Dermis blood vessel endothelial cell (primary cell): Measurements from ENCODE around the gene XPO1. TPM values are rescaled to one million over a fixed set of nuclear protein-coding genes. Genes with fewer than 3 reads are reported as not detected.

Source experiments
- DNase-seq: peaks from one replicate; pipeline ENCODE4 v3.0.0; 2010
- total RNA-seq: library from RNA; depleted of rRNA; stranded (reverse); fragments of >200 nt; gene quantifications from 2 replicates; pipeline ENCODE4 v1.2.3, GENCODE V29; 2014

XPO1 gene
- total RNA-seq, 1 donor from 2014 or later = 186 TPM

DNA sequence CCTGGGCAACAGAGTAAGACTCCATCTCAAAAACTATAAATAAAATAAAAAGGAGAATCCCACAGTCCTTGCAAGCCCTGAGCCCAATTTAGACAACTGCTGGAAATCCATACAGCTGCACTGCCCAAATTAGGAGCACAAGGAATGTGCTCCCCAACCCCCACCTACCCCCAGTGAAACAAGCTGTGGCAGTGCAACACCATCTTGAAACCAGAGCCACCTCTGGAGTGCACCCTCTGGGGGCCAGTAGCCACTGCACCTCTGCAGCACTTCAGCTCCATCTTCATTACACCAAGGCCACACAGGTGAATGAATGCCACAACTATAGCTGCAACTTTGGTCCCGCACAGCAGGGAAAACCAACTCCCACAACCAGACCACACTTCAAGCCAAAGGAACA lies 104.5 kb downstream of the XPO1 start:
- no peak for DNase-seq

DNA sequence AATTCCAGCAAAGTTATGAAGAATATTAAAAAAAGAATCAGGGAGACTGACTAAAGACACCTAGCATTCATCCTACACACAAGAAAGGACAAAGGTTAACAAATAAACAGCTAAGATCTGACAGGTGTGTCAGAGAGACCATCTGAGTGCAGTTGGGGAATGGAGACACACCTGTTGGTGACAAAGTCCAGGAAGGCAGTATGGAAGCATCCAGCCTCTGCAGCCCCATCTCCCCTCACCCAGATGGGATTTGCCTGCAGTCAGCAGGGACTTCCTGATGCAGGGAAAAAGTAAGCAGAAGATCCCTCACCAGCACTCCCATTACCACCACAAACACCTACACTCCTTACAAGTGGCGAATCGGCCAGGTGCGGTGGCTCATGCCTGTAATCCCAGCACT lies 105.2 kb downstream of the XPO1 start:
- no peak for DNase-seq

DNA sequence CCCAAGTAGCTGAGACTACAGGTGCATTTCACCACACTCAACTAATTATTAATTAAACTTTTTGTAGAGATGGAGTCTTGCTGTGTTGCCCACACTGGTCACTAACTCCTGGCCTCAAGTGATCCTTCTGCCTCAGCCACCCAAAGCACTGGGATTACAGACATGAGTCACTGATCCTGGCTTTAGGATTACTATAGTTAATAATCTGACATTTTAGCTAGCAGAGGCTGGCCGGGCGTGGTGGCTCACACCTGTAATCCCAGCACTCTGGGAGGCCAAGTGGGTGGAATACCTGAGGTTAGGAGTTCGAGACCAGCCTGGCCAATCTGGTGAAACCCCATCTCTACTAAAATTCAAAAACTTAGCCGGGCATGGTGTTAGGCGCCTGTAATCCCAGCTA lies 106.8 kb downstream of the XPO1 start:
- no peak for DNase-seq

Other genes with a start within 250 kb of the XPO1 start
- 123 and 165 TPM in 2 replicates for gene USP34, start 67.3 kb downstream of the XPO1 start, total RNA-seq